Stimulated activated naive CD8-positive, alpha-beta T cell treated with anti-CD3 and anti-CD28 coated beads, Interleukin-15, Interleukin-2, amounts not matched to agents 100 ng/mL and 50 ng/mL, for 24 hours (primary cell): ENCODE measurements around the gene SRCAP.

Source experiments
- H3K27ac Mint-ChIP-seq: one replicate; pipeline ENCODE4 v1.8.0; 2021; ENCODE audit warnings: mild to moderate bottlenecking, mixed read lengths
- H3K27me3 Mint-ChIP-seq: one replicate; pipeline ENCODE4 v1.8.0; 2021; ENCODE audit warnings: mixed read lengths
- H3K36me3 Mint-ChIP-seq: one replicate; pipeline ENCODE4 v1.8.0; 2021; ENCODE audit warnings: low read depth, mixed read lengths
- H3K4me1 Mint-ChIP-seq: one replicate; pipeline ENCODE4 v1.8.0; 2021; ENCODE audit warnings: low read depth, mixed read lengths
- H3K4me3 Mint-ChIP-seq: one replicate; pipeline ENCODE4 v1.8.0; 2021; ENCODE audit warnings: mild to moderate bottlenecking, mixed read lengths
- H3K9me3 Mint-ChIP-seq: one replicate; pipeline ENCODE4 v1.8.0; 2021; ENCODE audit warnings: mixed read lengths

SRCAP gene

GRCh38 chr16:30659507-30660423 is 39.2 kb upstream of the SRCAP start:
- no peaks in the 10 kb centered on the region for H3K27me3 Mint-ChIP-seq
- H3K4me1 Mint-ChIP-seq = peaks cover 55% of the 10 kb centered on the region
- H3K9me3 Mint-ChIP-seq = no peaks in the 10 kb centered on the region
- H3K4me3 Mint-ChIP-seq = peak overlapping the region; percentile 97
- peak overlapping the region; percentile 97 for H3K27ac Mint-ChIP-seq
- H3K36me3 Mint-ChIP-seq = peaks cover 56% of the 10 kb centered on the region

DNA sequence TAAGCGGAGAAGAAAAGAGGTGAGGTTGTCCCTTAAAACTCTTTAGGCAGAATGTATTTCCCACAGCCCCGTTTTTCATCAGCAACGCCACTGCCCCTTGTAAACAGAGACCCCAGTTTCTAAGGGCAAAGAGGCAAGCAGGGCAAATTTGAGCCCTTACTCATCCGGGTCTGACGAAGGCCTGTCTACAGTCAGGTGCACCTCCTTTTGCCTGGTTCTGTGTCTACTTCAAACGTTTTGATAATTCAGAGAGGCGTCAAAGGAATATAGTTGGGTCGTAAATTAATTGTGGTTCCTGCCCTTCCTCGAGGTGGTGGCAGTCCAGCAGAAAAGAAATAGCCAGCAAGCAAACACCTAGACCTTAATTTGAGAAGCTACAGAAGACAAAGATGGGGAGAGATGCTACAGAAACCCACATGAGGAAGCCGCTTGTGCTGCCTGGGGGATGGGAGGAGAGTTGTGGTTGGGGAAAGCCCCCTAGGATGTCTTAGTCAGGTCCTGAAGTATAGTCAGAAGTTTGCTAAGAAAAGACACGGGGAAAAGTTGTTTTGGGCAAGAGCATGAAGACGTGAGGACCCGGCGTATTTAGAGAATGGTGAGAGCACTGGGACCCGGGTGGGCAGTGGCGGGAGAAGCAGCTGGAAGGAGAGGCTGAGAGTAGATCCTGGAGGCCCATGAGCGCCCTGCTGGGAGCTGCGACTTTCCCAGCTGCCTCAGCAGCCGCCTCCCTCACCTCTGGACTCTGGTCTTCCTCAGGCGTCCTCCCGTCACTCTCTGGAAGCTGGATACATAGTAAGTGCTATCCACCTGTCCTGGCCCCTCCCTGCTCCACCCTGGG is 38.3 kb upstream of the SRCAP start:
- peaks cover 59% of the 10 kb centered on the region for H3K36me3 Mint-ChIP-seq

GRCh38 chr16:30662449-30662848 is 36.5 kb upstream of the SRCAP start:
- peaks cover 54% of the 10 kb centered on the region for H3K36me3 Mint-ChIP-seq
- H3K4me1 Mint-ChIP-seq = peaks cover 38% of the 10 kb centered on the region
- no peaks in the 10 kb centered on the region for H3K27me3 Mint-ChIP-seq
- peak overlapping the region; percentile 97 for H3K27ac Mint-ChIP-seq
- H3K9me3 Mint-ChIP-seq = no peaks in the 10 kb centered on the region
- peak overlapping the region; percentile 97 for H3K4me3 Mint-ChIP-seq

More for the DNA sequence above, 38.3 kb upstream of the SRCAP start:
- Mint-ChIP-seq H3K4me3 (peak overlapping the region; percentile 97), H3K27ac (peak overlapping the region; percentile 97), H3K4me1 (peaks cover 55% of the 10 kb centered on the region), H3K9me3 (no peaks in the 10 kb centered on the region), H3K27me3 (no peaks in the 10 kb centered on the region)

- Mint-ChIP-seq H3K4me1 (peaks cover 35% of the 10 kb centered on the region), H3K27ac (peak overlapping the region; percentile 74), H3K9me3 (no peaks in the 10 kb centered on the region), H3K36me3 (peaks cover 57% of the 10 kb centered on the region), H3K27me3 (no peaks in the 10 kb centered on the region), H3K4me3 (peak overlapping the region; percentile 44)
These were observed 35.9 kb upstream of the SRCAP start for GRCh38 chr16:30663038-30663437.

GRCh38 chr16:30663820-30664219 is 35.2 kb upstream of the SRCAP start:
- Mint-ChIP-seq H3K27me3 (no peaks in the 10 kb centered on the region), H3K4me1 (peaks cover 35% of the 10 kb centered on the region), H3K4me3 (peak overlapping the region; percentile 44), H3K36me3 (peaks cover 59% of the 10 kb centered on the region), H3K9me3 (no peaks in the 10 kb centered on the region), H3K27ac (peak overlapping the region; percentile 74)

DNA sequence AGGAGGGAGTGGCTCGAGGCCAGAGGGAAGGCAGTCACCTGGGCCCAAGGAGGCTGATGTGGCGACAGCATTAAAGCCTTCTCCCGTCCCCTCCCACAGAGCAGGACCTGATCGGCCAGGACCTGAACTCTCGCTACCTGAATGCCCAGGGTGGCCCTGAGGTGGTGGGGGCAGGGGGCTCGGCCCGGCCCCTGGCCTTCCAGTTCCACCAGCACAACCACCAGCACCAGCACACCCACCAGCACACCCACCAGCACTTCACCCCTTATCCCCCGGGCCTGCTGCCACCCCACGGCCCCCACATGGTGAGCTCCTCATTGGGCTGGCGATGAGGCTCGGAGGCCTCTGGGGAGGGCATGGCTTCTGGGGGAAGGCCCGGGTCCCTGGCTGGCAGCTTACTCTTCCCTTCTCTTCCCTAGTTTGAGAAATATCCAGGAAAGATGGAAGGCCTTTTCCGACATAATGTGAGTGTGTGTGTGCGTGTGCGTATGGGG is 34.3 kb upstream of the SRCAP start:
- H3K4me1 Mint-ChIP-seq = peaks cover 35% of the 10 kb centered on the region
- H3K27ac Mint-ChIP-seq = peak overlapping the region; percentile 49
- H3K4me3 Mint-ChIP-seq = no peak overlapping the region
- no peaks in the 10 kb centered on the region for H3K27me3 Mint-ChIP-seq
- H3K9me3 Mint-ChIP-seq = no peaks in the 10 kb centered on the region
- H3K36me3 Mint-ChIP-seq = peaks cover 59% of the 10 kb centered on the region

DNA sequence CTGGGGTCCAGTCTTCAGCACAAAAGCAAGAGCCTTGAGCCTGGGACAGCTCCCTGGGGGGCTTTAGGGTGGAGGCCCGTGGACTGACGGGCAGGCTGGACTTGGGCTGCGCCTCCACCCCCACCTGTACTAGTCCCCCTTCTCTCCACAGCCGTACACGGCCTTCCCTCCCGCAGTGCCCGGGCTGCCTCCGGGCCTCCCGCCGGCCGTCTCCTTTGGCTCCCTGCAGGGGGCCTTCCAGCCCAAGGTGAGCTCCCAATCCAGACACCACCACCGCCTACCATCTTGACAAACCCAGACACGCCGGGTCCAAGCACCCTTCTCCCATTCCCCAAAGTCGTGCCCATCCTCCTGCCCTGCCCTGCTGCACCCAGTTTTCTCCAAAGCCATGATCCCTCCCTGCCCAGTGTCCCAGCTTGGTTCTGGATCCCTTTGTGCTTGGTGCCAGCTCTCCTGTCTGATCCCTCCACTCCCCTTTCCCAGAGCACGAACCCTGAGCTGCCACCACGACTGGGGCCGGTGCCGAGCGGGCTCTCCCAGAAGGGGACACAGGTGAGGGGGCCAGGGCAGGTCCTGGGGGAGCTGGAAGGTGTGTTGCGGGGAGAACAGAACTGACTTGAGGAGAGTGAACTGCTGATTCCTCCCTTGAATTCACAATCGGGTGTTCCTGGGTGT is 33.7 kb upstream of the SRCAP start:
- Mint-ChIP-seq H3K9me3 (no peaks in the 10 kb centered on the region), H3K36me3 (peaks cover 59% of the 10 kb centered on the region), H3K27me3 (no peaks in the 10 kb centered on the region), H3K27ac (peak overlapping the region; percentile 49), H3K4me1 (peaks cover 35% of the 10 kb centered on the region), H3K4me3 (no peak overlapping the region)

- no peak overlapping the region for H3K4me3 Mint-ChIP-seq
- no peaks in the 10 kb centered on the region for H3K27me3 Mint-ChIP-seq
- peaks cover 30% of the 10 kb centered on the region for H3K4me1 Mint-ChIP-seq
- no peak overlapping the region for H3K27ac Mint-ChIP-seq
- peaks cover 57% of the 10 kb centered on the region for H3K36me3 Mint-ChIP-seq
- no peaks in the 10 kb centered on the region for H3K9me3 Mint-ChIP-seq
These were observed 33.2 kb upstream of the SRCAP start for GRCh38 chr16:30665830-30666190.

DNA sequence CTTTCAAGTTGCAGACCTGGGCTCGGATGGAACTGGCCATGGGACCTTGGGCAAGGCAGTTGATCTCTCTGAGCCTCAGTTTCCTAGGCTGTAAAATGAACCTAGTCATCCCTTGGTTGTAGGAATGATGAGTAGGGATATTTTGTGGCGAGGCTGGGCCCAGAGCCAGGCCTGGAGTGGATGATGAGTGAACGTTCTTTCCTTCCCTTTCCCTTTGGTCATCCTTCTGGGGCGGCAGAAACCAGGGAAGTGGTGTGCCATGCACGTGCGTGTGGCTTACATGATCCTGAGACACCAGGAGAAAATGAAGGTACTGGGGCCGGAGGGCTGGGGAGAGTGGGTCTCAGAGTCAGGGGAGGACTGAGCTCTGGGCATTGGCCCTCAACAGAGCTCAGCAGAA is 32.3 kb upstream of the SRCAP start:
- peaks cover 52% of the 10 kb centered on the region for H3K36me3 Mint-ChIP-seq
- no peaks in the 10 kb centered on the region for H3K9me3 Mint-ChIP-seq
- peaks cover 21% of the 10 kb centered on the region for H3K4me1 Mint-ChIP-seq
- no peak overlapping the region for H3K4me3 Mint-ChIP-seq
- H3K27ac Mint-ChIP-seq = no peak overlapping the region
- H3K27me3 Mint-ChIP-seq = no peaks in the 10 kb centered on the region

GRCh38 chr16:30667361-30667905 is 31.5 kb upstream of the SRCAP start:
- peaks cover 50% of the 10 kb centered on the region for H3K36me3 Mint-ChIP-seq
- peaks cover 15% of the 10 kb centered on the region for H3K4me1 Mint-ChIP-seq
- H3K9me3 Mint-ChIP-seq = no peaks in the 10 kb centered on the region
- H3K27me3 Mint-ChIP-seq = no peaks in the 10 kb centered on the region
- H3K27ac Mint-ChIP-seq = peak overlapping the region; percentile 56
- no peak overlapping the region for H3K4me3 Mint-ChIP-seq

DNA sequence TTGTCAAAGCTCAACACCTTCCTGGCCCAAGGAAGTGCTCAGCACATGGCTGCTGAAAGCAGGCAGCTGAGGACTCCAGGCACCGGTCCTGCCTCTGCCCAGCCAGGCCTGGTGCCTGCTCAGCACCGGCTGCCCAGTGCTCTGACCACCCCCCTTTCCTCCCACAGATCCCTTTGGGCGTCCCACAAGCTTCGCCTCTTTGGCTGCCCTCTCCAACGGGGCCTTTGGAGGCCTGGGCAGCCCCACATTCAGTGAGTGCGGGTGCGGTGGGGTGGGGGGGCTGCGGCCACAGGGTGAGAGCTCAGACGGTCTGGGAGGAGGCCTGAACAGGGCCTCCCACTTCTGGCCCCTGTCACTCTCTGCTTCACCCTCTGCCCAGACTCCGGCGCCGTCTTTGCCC is 30.6 kb upstream of the SRCAP start:
- Mint-ChIP-seq H3K27me3 (no peaks in the 10 kb centered on the region), H3K9me3 (no peaks in the 10 kb centered on the region), H3K36me3 (peaks cover 43% of the 10 kb centered on the region), H3K4me3 (no peak overlapping the region), H3K27ac (no peak overlapping the region), H3K4me1 (peaks cover 6% of the 10 kb centered on the region)

- Mint-ChIP-seq H3K9me3 (no peaks in the 10 kb centered on the region), H3K27me3 (no peaks in the 10 kb centered on the region), H3K4me1 (no peaks in the 10 kb centered on the region), H3K27ac (no peak overlapping the region), H3K4me3 (no peak overlapping the region), H3K36me3 (peaks cover 37% of the 10 kb centered on the region)
These were observed 29.7 kb upstream of the SRCAP start for GRCh38 chr16:30669026-30669902.

GRCh38 chr16:30669903-30670824 is 28.8 kb upstream of the SRCAP start:
- H3K9me3 Mint-ChIP-seq = no peaks in the 10 kb centered on the region
- no peaks in the 10 kb centered on the region for H3K4me1 Mint-ChIP-seq
- peaks cover 32% of the 10 kb centered on the region for H3K36me3 Mint-ChIP-seq
- no peak overlapping the region for H3K27ac Mint-ChIP-seq
- H3K4me3 Mint-ChIP-seq = no peak overlapping the region
- no peaks in the 10 kb centered on the region for H3K27me3 Mint-ChIP-seq
